GM21825 (cell line): ENCODE measurements around the gene RETREG1.
"Not testable (repeated sequence)": the region's sequence is repeated elsewhere in the genome, so short reads cannot be mapped to it uniquely, and the experiment has no call there.

ENCODE experiments used
- ATAC-seq: cut with Tn5 transposase; IDR thresholded peaks from one replicate; pipeline ENCODE4 v1.9.1; 2021; ENCODE audit warnings: mild to moderate bottlenecking, moderate library complexity; ENCODE audit not compliant: unreplicated experiment

RETREG1 gene

GRCh38 chr5:16617274-16617968 lies 624 bp upstream of the RETREG1 start:
- peak; percentile 4 for ATAC-seq

GRCh38 chr5:16615741-16616535 lies 859 bp downstream of the RETREG1 start:
- no peak for ATAC-seq

DNA sequence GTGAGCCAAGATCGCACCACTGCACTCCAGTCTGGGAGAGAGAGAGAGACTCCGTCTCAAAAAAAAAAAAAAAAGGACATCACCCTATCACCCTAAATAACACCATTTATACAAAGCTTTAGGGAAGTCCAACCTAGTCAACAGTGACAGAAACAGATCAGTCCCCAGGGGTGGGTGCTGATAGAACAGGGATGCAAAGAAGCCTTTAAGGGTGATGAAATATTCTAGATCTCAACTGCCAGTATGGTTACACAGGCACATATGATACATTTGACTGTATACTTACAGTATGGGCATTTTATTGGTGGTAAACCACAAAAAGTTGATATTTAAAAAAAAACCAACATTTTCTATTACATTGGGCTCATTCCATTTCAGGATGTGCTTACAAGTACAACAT lies 4.8 kb downstream of the RETREG1 start:
- no peak for ATAC-seq

DNA sequence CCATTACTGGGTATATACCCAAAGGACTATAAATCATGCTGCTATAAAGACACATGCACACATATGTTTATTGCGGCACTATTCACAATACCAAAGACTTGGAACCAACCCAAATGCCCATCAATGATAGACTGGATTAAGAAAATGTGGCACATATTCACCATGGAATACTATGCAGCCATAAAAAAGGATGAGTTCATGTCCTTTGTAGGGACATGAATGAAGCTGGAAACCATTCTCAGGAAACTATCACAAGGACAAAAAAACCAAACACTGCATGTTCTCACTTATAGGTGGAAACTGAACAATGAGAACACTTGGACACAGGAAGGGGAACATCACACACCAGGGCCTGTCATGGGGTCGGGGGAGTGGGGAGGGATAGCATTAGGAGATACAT lies 5.9 kb downstream of the RETREG1 start:
- ATAC-seq = not testable (repeated sequence)

- ATAC-seq = no peak
Observed at GRCh38 chr5:16609412-16609811, 7.4 kb downstream of the RETREG1 start.

DNA sequence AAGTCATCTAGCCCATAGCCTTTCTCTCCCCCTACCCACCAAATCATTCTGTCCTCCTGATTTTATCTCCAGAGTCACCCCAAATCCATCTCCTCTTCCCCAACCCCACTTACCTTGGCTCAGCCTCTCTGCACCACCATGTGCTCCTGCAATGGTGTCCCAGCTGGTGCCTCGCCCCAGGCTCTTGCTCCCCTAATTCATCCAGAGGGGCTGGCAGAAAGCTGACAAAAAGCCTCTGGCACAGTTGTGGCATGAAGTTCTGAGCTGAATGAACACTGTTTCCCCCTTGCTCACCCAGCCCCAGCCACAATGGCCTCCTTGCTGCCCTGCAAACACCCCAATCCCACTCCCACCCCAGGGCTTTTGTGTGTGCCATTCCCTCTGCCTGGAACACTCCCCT lies 10.2 kb downstream of the RETREG1 start:
- ATAC-seq = no peak

DNA sequence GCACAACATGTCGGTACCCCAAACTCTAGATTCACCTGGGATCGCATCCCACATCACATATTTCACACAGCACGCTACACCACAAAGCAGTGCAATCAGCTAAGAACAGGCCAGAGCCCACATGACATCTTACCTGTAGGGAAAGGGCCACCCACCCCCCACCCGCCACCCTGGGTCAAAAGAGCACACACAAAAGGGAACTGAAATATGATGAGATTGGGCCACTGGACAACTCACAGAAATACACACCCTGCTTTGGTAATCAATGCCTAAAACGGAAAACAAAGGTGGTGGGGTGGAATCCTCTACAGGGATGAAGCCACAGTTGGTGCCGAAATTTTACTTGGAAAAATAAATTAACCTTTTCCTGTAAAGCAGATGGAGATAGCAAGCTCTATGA lies 13.1 kb downstream of the RETREG1 start:
- ATAC-seq = no peak

DNA sequence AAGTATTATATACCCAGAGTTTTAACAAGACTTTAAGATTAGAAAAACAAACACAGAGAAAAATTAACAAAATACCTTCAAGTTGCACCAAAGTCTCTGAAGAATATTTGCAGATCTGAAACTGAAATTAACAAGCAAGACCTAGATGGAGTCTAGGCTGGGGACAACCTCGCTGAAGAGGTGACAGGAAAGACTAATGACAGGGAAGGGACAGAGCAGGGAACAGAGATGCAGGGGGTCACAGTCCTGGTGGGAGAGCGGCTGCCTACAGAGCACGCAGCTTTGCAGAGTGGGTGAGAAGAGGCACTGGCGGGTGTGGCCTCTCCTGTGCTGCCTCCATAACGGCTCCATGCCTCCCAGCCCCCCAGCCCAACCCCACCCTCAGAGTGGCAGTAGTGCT lies 13.5 kb downstream of the RETREG1 start:
- no peak for ATAC-seq

DNA sequence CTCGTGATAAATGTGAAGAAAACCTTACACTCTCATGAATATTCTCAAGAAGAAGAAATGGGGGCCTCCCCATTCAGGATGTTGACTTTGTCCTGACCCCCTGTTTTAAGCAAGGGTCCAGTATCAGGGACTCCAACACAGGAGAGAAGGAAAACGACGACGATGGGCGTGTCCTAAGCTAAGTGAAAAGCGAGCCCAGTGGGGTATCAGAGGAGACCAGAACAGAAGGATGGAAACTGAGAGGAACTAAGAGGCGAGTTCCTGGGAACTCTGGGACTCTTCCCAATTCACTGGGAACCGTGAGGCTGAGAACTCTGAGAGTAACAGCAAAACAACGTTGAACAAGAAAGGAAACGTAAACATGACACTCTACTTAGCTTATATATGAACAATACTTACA lies 14.6 kb downstream of the RETREG1 start:
- no peak for ATAC-seq

- ATAC-seq = no peak
Observed at GRCh38 chr5:16600946-16601345, 15.9 kb downstream of the RETREG1 start.

DNA sequence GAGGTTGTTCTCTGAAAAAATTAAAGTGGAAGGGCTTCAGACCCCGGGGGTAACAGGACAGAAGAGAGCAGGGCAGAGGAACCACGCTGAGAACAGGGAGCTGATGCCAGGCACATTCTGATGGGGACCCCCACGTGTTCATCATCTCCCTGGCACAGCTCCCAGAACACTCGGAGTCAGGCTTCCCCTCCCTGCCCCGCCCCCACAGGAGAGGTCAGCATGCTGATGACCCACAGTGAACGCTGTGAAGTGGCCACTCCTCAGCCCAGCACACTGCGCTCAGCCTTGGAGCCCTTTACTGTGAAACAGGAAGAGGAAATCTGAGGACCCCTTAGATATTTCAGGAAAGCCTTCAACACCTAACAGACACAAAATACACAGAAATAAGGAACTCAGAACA lies 16.4 kb downstream of the RETREG1 start:
- no peak for ATAC-seq

- no peak for ATAC-seq
Observed at GRCh38 chr5:16597946-16598694, 18.7 kb downstream of the RETREG1 start.

DNA sequence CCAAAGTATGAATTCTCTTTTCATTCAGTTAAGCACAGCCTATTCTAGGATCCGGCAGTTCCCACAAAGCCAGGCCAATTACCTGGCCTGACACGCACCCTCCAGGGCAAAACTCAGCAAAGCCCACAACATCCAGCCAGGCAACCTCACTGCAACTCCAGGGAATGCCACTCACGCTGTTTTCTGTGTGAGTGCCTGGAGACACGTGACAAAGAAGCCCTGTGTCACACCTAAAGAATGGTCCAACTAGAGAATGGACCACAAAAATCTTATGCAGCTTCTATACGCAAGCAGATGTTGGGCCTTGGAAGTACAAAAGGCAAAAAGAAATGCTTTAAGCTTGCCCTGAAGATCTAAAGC lies 20.2 kb downstream of the RETREG1 start:
- ATAC-seq = no peak

DNA sequence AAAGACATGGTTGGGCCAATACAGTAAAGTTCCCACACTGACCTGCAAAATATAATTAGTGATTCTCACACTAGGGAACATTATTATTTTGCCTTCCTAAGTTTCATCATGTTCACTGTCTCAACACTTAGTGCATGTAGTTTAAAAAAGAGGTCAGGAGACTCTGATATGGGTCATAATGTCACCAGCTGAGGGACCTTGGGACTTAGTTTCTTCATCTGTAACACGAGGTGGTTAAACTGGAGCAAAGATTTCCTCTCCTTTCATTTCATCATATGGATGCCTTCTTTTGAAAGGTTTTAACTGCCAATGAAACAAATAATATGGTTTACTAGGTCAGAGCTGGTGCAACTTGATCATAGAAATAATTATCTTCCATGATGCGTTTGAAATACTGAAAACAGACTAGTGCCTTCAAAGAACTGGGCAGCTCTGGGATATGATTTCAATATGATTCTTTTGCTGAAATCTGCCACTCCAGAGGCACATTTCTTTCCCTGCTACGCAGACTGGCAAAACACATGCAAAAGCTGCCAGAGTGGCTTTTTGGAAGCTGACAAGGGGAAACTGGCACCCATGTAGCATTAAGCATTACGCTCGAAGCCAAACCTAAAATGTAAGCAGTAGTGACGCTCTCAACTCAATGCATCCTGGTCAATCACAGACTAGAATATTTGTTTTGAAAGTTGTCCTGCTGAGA lies 20.8 kb downstream of the RETREG1 start:
- no peak for ATAC-seq

GRCh38 chr5:16593628-16594027 lies 23.2 kb downstream of the RETREG1 start:
- ATAC-seq = no peak

- ATAC-seq = no peak
Observed at GRCh38 chr5:16593013-16593412, 23.8 kb downstream of the RETREG1 start.

GRCh38 chr5:16592255-16592654 lies 24.5 kb downstream of the RETREG1 start:
- no peak for ATAC-seq

DNA sequence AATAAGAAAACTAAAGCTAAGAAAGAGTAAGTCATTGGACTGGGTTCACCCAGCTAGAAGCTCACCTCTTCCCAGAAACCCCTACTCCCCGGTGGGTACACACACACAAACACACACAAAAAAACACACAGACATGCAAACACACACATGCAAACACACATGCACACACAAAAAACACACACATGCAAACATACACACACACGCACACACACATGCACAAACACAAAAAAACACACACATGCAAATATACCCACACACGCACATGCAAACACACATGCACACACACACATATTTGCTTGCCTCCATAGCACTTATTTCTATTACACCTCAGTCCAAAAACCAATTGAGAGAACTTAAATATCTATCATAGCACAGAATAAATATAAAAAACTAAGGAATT lies 26.1 kb downstream of the RETREG1 start:
- no peak for ATAC-seq

GRCh38 chr5:16589658-16590057 lies 27.1 kb downstream of the RETREG1 start:
- ATAC-seq = no peak

DNA sequence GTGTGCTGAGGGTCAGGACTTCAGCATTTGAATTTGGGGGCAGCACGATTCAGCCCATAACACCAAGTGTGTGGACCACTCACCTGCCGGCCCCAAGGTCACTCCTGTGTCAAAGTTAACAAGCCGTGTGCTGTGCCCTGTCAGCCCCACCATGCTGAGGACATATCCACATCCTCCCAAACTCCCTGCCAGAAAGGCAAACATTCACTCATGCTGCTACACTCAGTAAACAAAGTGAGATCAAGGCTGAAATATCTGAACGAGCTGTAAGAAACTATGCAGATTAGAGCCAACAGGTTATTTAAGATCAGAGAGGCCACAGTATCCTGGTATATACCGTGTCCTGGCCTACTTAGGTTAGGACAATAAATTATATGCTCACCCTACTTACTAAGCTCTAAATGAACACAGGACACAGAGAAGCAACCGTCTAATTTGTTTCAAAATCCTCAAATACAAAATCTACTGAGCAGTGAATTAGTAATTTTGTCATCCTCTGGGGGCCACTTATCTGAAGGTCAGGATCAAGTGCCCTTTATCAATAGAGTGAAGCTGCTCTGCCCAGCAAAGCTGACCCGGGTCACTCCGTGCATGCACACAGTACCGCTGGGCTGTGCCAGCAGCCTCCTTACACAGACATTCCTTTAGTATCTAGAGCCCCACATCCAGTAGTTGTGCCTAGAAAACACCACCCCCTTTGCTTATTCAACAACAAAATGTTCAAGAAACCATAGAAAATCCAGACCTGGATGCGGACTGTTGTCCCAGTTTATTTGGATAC lies 28.2 kb downstream of the RETREG1 start:
- ATAC-seq = no peak
